Activated CD8-positive, alpha-beta memory T cell treated with anti-CD3 and anti-CD28 coated beads, Interleukin-2, amount 10 ng/mL, durations not matched to agents 7 days and 5 days (primary cell): ENCODE data around the gene MRGPRG. TPM values are rescaled to one million over a fixed set of nuclear protein-coding genes. Genes with fewer than 3 reads are reported as not detected.
A peak's percentile ranks its signal among the peaks of the same experiment; 100 is the strongest.

Experiments
- ATAC-seq: fragments of 150-1000 bp; cut with Tn5 transposase; one replicate; pipeline ENCODE4 v1.10.0; 2021; ENCODE audit warnings: moderate library complexity
- CTCF ChIA-PET: fragments of 350-600 bp; sonication (Branson Sonifier 250); formaldehyde crosslinking; loops from one replicate; lab custom pipeline; 2021; ENCODE audit warnings: antibody characterized with exemption; lab: Charles Lee
- DNase-seq: peaks from one replicate; pipeline ENCODE4 v3.0.0-alpha.2; 2020
- H3K27ac Mint-ChIP-seq: one replicate; pipeline ENCODE4 v1.8.0; 2021; ENCODE audit warnings: mild to moderate bottlenecking, mixed read lengths
- H3K27me3 Mint-ChIP-seq: one replicate; pipeline ENCODE4 v1.8.0; 2021; ENCODE audit warnings: mixed read lengths
- H3K36me3 Mint-ChIP-seq: one replicate; pipeline ENCODE4 v1.8.0; 2021; ENCODE audit warnings: mild to moderate bottlenecking, mixed read lengths
- H3K4me1 Mint-ChIP-seq: one replicate; pipeline ENCODE4 v1.8.0; 2021; ENCODE audit warnings: mixed read lengths
- H3K4me3 Mint-ChIP-seq: one replicate; pipeline ENCODE4 v1.8.0; 2021; ENCODE audit warnings: mild to moderate bottlenecking, moderate library complexity, mixed read lengths
- H3K9me3 Mint-ChIP-seq: one replicate; pipeline ENCODE4 v1.8.0; 2022; ENCODE audit warnings: low read depth, mixed read lengths
- total RNA-seq, 2 experiments: library from RNA; stranded (reverse); gene quantifications; one replicate each; pipeline ENCODE4 v1.2.3, GENCODE V29; 2021

The MRGPRG gene
- total RNA-seq, 2 experiments from 2014 or later: not detected

DNA sequence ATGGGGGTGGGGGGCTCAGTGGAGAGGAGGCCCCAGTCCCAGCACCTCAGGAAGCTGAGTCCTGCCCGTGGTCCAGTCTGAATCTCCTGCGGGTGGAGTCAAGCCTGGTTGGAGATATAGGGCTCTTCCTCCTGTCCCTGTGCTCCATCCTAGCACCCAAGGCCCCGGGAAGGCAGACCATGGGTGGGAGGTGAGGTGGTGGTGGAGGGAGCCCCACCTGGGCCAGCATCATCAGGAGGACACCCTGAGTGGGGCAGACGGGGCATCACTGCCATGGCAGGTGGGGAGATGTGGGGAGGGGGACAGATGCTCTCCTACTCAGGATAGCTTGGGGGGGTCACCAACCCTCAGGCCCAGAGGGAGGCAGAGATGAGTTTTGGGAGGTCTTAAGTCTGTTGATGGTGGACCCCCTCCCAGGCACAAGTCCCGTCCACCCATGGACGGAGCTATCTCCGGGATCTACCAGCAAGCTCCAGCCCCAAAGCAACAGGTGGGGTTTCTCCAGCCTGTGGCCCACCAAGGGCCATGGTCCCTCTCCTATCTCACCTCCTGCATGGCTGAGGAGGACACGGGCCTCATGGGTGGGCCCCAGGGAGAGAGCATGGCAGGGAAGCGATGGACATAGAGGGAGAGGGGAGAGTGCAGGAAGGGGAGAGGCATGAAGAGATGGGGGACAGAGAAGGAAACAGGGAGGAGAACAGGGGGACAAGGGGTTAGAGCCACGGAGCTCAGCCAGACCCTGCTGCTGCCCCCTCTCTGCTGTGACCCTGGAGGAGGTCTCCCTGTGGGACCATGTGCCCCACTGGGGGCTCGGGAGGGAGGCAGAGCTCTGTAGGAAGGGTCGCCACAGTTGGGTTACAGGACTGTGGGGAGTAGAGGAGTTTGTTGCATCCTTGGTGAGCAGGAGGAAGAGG, 12.3 kb upstream of the MRGPRG start:
- no peak for DNase-seq

DNA sequence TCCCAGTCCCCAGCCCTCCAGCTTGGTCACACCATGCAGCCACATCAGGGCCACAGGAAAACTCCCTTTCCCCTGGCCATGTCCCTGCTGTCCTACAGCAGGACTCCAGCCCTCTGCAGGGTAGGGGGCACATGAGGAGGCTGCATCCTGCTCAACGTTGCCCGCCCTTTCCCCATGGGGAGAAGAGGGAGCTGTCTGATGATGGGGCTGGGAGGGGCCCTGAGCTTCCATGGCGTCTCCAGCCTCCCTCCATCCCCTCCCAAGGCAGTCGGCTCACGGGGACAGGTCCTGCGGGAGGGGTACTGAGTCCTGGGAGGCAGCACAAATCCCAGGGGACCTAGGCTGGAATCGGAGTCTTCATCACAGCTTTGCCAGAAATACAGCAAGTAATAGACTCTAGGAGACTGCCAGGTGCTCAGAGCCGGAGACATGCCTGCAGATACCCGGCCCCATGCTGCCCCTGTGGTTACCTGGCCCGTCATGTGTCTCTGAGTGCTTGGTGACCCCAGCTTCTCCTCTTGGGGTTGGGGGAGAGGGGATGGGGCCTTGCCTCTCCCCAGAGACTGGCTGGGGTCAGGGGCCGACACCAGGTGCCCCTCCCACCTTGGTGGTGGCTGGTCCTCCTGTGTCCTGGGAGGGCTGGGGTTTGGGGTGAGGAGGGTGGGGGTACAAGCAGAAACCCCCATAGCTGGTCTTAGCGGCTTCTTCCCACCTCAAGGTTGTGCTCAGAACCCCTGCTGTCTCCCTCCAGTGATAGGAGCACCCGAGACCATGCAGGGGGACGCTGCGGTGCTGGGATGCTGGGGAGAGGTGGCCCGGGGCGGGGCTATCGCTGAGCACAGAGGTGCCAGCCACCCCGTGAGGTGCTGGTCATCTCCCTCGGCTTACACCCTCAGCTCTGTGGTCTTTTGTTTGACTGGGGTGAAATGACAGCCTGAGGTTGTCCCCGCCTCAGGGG, 11.3 kb upstream of the MRGPRG start:
- no peaks in the 10 kb centered on the region for H3K9me3 Mint-ChIP-seq
- CTCF ChIA-PET: no interaction called here

More for the DNA sequence above, 12.3 kb upstream of the MRGPRG start:
- CTCF ChIA-PET: no interaction called here
- H3K27ac Mint-ChIP-seq: no peak overlapping the region
- H3K4me3 Mint-ChIP-seq: no peak overlapping the region
- H3K9me3 Mint-ChIP-seq: no peaks in the 10 kb centered on the region
- ATAC-seq: no peak
- H3K36me3 Mint-ChIP-seq: no peaks in the 10 kb centered on the region
- no peaks in the 10 kb centered on the region for H3K4me1 Mint-ChIP-seq
- H3K27me3 Mint-ChIP-seq: peaks cover 6% of the 10 kb centered on the region

GRCh38 chr11:3228445-3228829, 9.8 kb upstream of the MRGPRG start:
- peaks cover 4% of the 10 kb centered on the region for H3K27me3 Mint-ChIP-seq
- H3K36me3 Mint-ChIP-seq: no peaks in the 10 kb centered on the region
- DNase-seq (no peak), ATAC-seq (no peak)
- CTCF ChIA-PET: no interaction called here
- no peaks in the 10 kb centered on the region for H3K4me1 Mint-ChIP-seq
- no peak overlapping the region for H3K27ac Mint-ChIP-seq
- H3K9me3 Mint-ChIP-seq: no peaks in the 10 kb centered on the region
- H3K4me3 Mint-ChIP-seq: no peak overlapping the region

More for the DNA sequence above, 11.3 kb upstream of the MRGPRG start:
- H3K4me3 Mint-ChIP-seq: no peak overlapping the region
- no peaks in the 10 kb centered on the region for H3K27me3 Mint-ChIP-seq
- DNase-seq (no peak), ATAC-seq (no peak)
- no peaks in the 10 kb centered on the region for H3K4me1 Mint-ChIP-seq
- H3K27ac Mint-ChIP-seq: no peak overlapping the region
- H3K36me3 Mint-ChIP-seq: no peaks in the 10 kb centered on the region

DNA sequence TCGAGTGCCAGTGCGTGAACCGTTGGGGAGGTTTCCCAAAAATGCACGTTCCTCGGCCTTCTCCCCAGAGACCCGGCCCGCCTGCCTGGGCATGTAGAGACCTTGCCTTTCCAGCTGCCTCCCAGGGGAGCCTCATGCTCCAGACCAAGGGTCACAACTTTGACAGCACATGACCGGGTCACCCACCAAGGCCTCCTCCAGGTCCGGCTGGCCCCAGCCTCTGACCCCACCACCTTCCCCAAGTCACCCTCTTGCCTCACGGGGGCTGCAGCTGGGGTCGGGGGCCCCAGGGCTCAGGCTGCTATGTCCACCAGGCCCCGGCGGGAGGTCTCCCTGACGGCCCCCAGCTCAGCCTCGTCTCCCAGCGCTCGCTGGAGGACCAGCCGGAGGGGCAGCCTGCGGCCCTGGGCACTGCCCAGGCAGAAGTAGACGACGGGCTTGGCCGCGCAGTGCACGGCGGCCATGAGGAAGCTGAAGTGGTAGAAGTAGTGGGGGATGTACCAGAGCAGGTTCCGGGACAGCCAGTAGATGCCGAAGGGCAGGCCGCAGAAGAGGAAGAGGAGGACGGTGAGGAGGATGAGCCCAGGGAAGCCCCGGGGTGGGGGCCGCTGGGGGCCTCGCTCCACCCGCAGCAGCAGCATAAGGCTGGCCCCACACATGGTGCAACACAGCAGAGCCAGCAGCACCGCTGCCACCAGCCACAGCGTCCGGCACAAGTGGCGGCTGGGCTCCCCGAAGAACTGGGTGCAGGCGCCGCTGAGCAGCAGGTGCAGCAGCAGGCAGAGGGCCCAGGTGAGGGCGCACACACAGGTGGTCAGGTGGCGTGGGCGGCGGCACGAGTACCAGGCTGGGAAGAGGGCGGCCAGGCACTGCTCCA, 9.2 kb upstream of the MRGPRG start:
- no peak for DNase-seq
- no peak for ATAC-seq
- CTCF ChIA-PET: no interaction called here

GRCh38 chr11:3226846-3227567, 8.4 kb upstream of the MRGPRG start:
- Mint-ChIP-seq H3K36me3 (no peaks in the 10 kb centered on the region), H3K27me3 (peaks cover 8% of the 10 kb centered on the region), H3K4me3 (no peak overlapping the region), H3K4me1 (peaks cover 2% of the 10 kb centered on the region), H3K27ac (no peak overlapping the region), H3K9me3 (no peaks in the 10 kb centered on the region)
- no peak for DNase-seq
- ATAC-seq: no peak
- CTCF ChIA-PET: no interaction called here

More for the DNA sequence above, 9.2 kb upstream of the MRGPRG start:
- H3K27me3 Mint-ChIP-seq: peaks cover 8% of the 10 kb centered on the region
- H3K27ac Mint-ChIP-seq: no peak overlapping the region
- H3K4me1 Mint-ChIP-seq: peaks cover under 1% of the 10 kb centered on the region
- H3K9me3 Mint-ChIP-seq: no peaks in the 10 kb centered on the region
- H3K4me3 Mint-ChIP-seq: no peak overlapping the region
- no peaks in the 10 kb centered on the region for H3K36me3 Mint-ChIP-seq

DNA sequence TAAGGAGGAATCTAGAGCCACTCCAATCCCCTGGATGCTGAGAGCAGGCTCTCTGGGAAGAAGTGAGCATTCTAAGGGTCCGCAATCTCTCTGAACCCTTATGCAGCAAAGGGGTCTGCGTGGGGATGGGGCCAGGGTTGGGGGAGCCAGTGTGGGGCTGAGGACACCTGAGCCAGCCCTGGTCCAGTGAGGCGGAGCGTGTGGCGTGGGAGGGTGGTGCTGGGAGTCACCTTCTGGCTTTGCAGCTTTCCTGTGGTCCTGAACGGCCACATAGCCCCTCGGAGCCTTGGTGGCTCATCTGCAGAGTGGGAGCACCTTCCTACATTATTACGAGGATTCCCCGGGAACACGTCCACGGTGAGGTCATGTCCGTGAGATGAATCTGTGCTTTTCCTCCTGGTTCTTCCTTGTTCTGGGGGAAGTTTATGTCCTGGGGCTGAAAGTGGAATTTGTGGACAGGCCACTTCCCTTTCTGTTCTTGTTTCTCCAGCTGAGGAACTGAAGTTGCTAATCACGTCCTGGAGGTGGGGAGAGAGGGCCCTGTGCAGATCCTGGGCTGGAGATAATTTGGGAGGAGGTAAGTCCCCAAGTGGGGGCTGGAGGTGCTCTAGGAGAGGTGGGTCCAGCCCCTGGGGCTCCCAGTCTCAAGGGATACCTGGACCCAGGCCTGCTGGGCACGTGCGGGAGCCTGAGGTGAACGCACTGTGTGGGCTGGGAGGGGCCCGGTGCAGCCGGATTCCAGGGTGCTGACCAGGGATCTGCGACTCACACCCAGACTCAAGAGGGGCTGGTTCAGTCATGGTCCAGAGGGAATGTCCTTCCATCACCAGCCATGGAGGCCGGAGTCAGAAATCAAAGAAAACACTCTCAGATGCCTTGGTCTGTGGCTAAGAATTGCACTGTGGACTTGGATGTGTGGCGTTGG, 7.5 kb upstream of the MRGPRG start:
- Mint-ChIP-seq H3K4me3 (no peak overlapping the region), H3K36me3 (no peaks in the 10 kb centered on the region), H3K27ac (no peak overlapping the region), H3K9me3 (no peaks in the 10 kb centered on the region), H3K27me3 (peaks cover 8% of the 10 kb centered on the region), H3K4me1 (peaks cover 2% of the 10 kb centered on the region)
- no peak for DNase-seq
- ATAC-seq: no peak
- CTCF ChIA-PET: interaction anchor here (1.1 kb wide), 1 partner anchor 10 kb away, joined by 3 read pairs; no protein-coding TSS in a partner anchor

DNA sequence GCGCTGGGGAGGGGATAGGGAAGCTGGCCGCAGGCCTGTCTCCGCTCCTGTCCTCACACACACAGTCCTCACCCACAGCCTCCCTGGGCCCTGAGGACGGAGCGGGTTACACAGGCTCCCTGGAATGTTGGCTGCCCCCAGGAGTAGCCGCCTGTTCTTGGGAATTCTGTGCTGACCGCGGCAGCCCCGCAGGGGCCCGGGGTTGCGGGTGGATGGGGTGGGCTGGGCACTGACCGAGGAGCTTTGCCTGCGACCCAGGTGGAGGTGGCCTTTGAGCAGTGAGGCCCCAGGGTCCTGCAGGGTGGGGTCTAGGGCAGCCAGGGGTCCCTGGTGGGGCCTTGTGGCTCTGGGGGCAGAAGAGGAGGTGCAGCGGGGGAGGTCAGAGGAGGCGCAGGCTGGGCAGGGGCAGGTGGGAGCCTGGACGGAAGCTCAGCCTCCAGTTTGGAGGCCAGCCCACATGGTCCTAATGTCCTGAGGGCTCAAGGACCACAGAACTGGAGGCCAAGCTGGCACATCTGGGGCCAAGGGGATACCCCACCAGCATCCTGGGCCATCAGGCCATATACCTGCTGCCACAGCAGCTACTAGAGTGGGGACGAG, 6.6 kb upstream of the MRGPRG start:
- DNase-seq: peak; percentile 32
- Mint-ChIP-seq H3K36me3 (no peaks in the 10 kb centered on the region), H3K27ac (no peak overlapping the region), H3K4me3 (no peak overlapping the region), H3K27me3 (peaks cover 8% of the 10 kb centered on the region), H3K9me3 (no peaks in the 10 kb centered on the region), H3K4me1 (peaks cover 2% of the 10 kb centered on the region)
- no peak for ATAC-seq
- CTCF ChIA-PET: interaction anchor here (1.1 kb wide), 1 partner anchor 9 kb away, joined by 3 read pairs; no protein-coding TSS in a partner anchor

DNA sequence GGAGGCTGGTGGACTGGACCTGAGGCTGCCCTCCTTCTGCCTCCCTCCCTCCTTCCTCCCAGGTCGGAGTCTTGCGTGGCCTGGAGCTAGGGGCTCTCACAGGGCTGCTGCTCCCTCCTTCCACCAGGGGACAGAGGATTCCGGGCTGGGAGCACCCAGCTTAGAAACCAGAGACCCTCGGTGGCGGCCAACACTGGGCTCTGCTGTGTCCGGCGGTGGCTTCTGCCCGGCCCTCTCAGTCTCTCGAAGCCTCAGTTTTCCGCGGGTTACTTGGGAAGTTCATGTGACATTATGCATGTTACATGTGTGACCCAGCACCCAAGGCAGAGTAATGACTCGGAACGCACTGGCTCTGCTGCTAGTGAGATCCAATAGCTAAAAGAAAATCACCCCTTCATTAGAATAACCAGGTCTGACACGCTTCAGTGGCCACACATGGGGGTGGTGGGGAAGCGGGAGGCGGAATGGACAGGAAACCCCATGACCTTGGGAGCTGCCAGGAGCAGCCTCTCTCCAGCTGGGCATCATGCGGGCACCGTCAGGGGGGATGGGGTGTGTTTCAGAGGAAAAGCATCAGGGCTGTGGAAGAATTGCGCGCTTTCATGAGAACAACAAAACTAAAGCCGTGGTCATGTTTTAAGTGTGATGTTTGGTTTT, 5.9 kb upstream of the MRGPRG start:
- H3K36me3 Mint-ChIP-seq: no peaks in the 10 kb centered on the region
- no peak for ATAC-seq
- CTCF ChIA-PET: no interaction called here
- H3K9me3 Mint-ChIP-seq: no peaks in the 10 kb centered on the region
- no peak overlapping the region for H3K4me3 Mint-ChIP-seq
- H3K4me1 Mint-ChIP-seq: peaks cover 2% of the 10 kb centered on the region
- peaks cover 8% of the 10 kb centered on the region for H3K27me3 Mint-ChIP-seq
- H3K27ac Mint-ChIP-seq: no peak overlapping the region
- peak; percentile 34 for DNase-seq

DNA sequence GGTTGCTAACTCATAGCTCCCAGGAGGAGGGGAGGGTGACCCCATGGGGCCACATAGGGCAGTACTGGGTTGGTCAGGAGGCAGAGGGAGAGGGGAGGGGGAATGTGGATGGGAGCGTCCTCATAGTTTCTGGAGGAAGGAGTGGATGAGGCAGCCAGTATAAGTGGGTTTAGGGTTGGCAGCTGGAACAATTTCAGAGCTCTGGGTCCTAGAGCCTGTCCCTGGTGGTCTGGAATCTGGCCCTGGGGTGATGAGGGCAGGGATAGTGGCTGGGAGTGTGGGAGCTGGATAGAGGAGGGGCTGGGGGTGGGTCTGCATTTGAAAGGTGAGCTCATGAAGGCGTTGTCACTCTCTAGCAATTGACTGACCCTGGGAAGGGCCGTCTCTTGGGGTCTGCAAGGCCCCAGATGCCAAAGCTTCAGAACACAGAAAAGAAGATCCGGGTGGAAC, 5.3 kb upstream of the MRGPRG start:
- H3K27me3 Mint-ChIP-seq: peaks cover 8% of the 10 kb centered on the region
- H3K36me3 Mint-ChIP-seq: no peaks in the 10 kb centered on the region
- DNase-seq (peak; percentile 19), ATAC-seq (no peak)
- peaks cover 2% of the 10 kb centered on the region for H3K4me1 Mint-ChIP-seq
- H3K4me3 Mint-ChIP-seq: no peak overlapping the region
- no peaks in the 10 kb centered on the region for H3K9me3 Mint-ChIP-seq
- CTCF ChIA-PET: no interaction called here
- H3K27ac Mint-ChIP-seq: no peak overlapping the region

- ATAC-seq (no peak), DNase-seq (peak; percentile 41)
- H3K27ac Mint-ChIP-seq: no peak overlapping the region
- peaks cover 8% of the 10 kb centered on the region for H3K27me3 Mint-ChIP-seq
- CTCF ChIA-PET: no interaction called here
- H3K36me3 Mint-ChIP-seq: no peaks in the 10 kb centered on the region
- no peak overlapping the region for H3K4me3 Mint-ChIP-seq
- peaks cover 2% of the 10 kb centered on the region for H3K4me1 Mint-ChIP-seq
- H3K9me3 Mint-ChIP-seq: no peaks in the 10 kb centered on the region
Observed at GRCh38 chr11:3222941-3223915, 4.6 kb upstream of the MRGPRG start.
